AG04449 (cell line): Measurements from ENCODE around the gene DEPDC1.

ENCODE experiments used
- CTCF ChIA-PET: fragments of 350-600 bp; formaldehyde crosslinking; extraction: SDS; loops from one replicate; lab custom pipeline; 2021; ENCODE audit warnings: antibody characterized with exemption; lab: Yijun Ruan, JAX
- POLR2A ChIA-PET: fragments of 400-600, 350-600 bp; formaldehyde crosslinking; extraction: SDS; loops from one replicate; lab custom pipeline; 2020; ENCODE audit warnings: antibody characterized with exemption, inconsistent platforms; lab: Yijun Ruan, JAX
- DNase-seq: peaks from one replicate; pipeline ENCODE4 v3.0.0-alpha.2; 2010; ENCODE audit warnings: low read depth, low spot score
- H3K4me3 ChIP-seq: 2 replicates; pipeline ENCODE4 v1.5.1; 2011; ENCODE audit warnings: low read depth, mild to moderate bottlenecking, control low read depth, low read length
- CTCF ChIP-seq: IDR thresholded peaks from one replicate; pipeline ENCODE4 v1.5.1; 2011; ENCODE audit warnings: mild to moderate bottlenecking, moderate library complexity, low read length, control low read depth, inconsistent platforms; ENCODE audit not compliant: insufficient read depth; ENCODE audit errors: missing control alignments

Gene DEPDC1, protein sequence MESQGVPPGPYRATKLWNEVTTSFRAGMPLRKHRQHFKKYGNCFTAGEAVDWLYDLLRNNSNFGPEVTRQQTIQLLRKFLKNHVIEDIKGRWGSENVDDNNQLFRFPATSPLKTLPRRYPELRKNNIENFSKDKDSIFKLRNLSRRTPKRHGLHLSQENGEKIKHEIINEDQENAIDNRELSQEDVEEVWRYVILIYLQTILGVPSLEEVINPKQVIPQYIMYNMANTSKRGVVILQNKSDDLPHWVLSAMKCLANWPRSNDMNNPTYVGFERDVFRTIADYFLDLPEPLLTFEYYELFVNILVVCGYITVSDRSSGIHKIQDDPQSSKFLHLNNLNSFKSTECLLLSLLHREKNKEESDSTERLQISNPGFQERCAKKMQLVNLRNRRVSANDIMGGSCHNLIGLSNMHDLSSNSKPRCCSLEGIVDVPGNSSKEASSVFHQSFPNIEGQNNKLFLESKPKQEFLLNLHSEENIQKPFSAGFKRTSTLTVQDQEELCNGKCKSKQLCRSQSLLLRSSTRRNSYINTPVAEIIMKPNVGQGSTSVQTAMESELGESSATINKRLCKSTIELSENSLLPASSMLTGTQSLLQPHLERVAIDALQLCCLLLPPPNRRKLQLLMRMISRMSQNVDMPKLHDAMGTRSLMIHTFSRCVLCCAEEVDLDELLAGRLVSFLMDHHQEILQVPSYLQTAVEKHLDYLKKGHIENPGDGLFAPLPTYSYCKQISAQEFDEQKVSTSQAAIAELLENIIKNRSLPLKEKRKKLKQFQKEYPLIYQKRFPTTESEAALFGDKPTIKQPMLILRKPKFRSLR

DNA sequence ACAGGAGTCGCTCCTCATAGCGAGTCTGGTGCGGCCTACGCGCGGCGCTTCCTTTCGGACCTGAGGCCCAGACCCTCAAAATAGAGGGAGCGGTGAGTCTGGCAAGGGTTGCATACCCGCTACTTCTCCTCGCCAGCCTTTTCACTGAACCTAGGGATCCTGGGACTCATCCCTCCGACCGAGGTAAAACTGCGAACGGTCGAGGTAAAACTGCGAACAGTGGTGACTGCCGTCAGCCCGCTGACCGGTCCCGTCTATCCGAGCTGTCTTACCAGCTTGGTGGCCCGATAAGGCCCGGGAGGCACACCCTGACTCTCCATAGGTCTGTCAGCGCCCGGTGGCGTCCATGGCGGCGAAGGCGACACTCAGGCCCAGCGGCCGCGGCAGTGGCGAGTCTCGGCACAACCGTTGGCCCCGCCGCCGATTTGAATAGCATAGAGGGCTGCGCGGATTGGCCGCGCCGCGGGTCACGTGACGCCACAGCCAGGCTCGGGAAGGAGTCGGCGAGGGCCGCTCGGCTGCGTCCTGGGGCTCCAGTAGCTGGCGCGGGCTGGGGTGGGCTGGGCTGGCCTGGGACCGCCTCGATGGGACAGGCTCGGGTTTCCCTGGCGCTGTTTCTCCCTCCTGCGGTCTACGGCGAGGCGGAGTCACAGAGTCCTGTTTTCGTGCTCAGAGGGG lies at the start of gene DEPDC1:
TSS of gene DEPDC1 (minus strand) at position 403 of the 678 bp plus-strand sequence. CDS start at position 320, 83 bp downstream.
- TF ChIP-seq CTCF = no peak
- POLR2A ChIA-PET = interaction anchor here (0.7 kb wide), 1 partner anchor 744 kb away, joined by 3 read pairs; no protein-coding TSS in a partner anchor
- H3K4me3 ChIP-seq = peak within 1 kb of the TSS; percentile 99
- CTCF ChIA-PET = interaction anchor here (0.6 to 2.8 kb wide), 4 partner anchors 9 to 1557 kb away, joined by 3 to 9 read pairs (median 3); no protein-coding TSS in a partner anchor
- DNase-seq = peak; percentile 54

DNA sequence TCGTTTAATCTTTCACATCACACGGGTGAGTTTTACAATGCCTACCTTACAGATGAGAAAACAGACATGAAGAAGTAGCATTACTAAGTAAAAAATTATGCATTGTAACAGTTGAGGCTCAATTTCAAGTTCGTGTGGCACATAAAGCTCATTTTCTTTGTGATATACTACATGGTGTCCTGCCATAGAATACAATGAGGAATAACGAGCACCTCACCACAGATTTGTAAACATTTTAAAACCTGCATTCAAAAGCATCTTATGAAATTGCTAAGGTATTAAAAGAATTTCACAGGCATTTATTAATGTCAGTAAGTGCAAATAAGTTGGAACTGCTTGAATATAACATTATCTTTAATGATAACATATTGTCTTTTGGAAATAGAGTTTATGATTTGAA lies 47.8 kb upstream of the DEPDC1 start:
- ChIA-PET POLR2A (no interaction called here), CTCF (no interaction called here)
- no peak overlapping the region for H3K4me3 ChIP-seq
- no peak for TF ChIP-seq CTCF
- no peak for DNase-seq

DNA sequence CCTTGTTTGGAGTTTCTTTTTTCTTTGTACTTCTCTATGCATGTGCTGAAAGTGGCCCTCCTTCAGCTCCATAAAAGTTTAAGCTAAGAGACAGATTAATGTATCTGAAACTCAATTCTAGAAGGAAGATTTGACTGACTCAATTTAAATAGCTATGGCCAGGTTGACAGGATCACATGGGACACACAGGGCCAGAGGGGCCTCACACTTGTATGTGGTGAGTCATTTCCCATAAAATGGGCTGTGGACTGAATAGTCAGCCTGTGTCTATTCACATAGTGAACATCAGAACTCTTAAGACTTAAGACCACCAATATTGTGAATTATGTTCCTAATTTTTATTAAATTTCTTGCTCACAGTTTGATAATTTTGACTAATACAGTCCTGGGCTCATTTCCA lies 45.7 kb upstream of the DEPDC1 start:
- no peak for TF ChIP-seq CTCF
- CTCF ChIA-PET = no interaction called here
- no peak overlapping the region for H3K4me3 ChIP-seq
- POLR2A ChIA-PET = no interaction called here
- DNase-seq = no peak

GRCh38 chr1:68538941-68539340 lies 42.1 kb upstream of the DEPDC1 start:
- DNase-seq = no peak
- no peak for TF ChIP-seq CTCF
- H3K4me3 ChIP-seq = no peak overlapping the region
- ChIA-PET POLR2A (no interaction called here), CTCF (no interaction called here)

DNA sequence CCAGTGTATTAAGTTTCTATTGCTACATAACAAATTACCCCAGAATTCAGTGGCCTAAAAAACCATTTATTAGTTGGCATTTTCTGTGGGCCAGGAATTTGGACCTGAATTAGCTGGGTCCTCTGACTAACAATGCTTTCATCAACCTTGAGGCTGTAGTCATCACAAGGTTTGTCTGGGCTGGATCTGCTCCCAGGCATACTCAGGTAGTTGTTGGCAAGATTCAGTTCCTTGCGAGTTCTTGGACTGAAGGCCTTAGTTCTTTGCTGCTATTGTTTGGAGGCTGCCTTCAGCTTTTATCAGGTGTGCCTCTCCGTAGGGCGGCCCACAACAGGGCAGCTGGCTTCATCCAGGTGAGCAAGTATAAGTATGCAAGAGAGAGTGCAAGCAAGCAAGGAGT lies 31.4 kb upstream of the DEPDC1 start:
- POLR2A ChIA-PET = no interaction called here
- TF ChIP-seq CTCF = no peak
- DNase-seq = no peak
- H3K4me3 ChIP-seq = no peak overlapping the region
- CTCF ChIA-PET = no interaction called here

DNA sequence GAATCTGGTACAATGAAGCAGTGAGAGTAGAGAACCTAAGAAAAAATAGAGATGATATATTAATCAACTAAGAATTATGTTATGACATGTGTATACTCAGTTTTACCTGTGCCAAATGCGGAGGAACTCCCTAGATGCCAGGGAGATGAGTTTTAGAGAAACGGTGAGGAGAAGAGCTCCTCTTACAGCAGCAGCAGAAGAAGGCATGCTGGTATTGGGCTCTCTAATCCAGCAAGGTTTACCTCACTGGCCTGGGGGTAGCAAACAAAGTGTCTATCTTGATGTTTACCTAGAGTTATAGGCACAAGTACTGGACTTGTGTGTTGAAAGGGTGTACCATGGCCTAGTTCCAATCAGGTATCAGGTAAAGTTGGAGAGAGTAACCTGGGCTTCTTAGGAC lies 28.9 kb upstream of the DEPDC1 start:
- H3K4me3 ChIP-seq = no peak overlapping the region
- ChIA-PET POLR2A (no interaction called here), CTCF (no interaction called here)
- TF ChIP-seq CTCF = no peak
- DNase-seq = no peak
